GM18873 (cell line): ENCODE results near the gene TEX54.

ENCODE experiments used
- ATAC-seq: cut with Tn5 transposase; IDR thresholded peaks from one replicate; pipeline ENCODE4 v1.9.1; 2021; ENCODE audit warnings: mild to moderate bottlenecking, moderate library complexity, moderate number of reproducible peaks; ENCODE audit not compliant: unreplicated experiment, low FRiP score

Gene TEX54

DNA sequence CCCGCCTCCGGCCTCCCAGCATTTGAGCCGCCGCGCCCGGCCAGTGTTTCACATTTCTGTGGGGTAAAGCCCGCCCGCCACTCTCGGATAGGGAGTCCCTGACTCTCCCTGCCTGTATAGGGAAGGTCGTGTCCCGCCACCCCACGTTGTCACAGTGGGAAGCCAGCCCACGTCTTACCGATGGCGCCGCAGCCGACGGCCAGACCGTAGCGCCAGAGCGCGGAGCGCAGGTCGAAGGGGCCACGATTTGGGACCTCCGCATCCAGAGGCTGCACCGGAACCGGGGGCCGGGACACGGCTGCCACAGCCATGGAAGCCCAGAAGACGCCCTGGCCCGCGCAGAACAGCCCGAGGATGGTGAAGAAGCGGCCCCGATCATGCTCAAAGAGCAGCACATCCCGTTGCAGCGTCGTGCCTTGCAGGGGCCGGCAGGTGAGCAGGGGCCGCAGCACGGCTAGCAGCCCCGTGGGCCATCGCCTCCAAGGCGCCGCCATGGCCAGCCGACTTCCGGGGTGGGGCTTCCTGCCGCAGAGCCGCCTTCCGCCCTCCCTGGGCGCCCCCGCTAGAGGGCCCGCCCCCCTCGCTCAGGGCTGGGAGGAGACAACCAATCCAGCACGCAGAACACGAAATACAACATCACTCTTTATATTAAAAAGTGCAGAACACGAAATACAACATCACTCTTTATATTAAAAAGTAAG is 41.0 kb downstream of the TEX54 start, which contains the start of gene TMEM223:
TSS of gene TMEM223 (minus strand) at position 506 of the 701 bp plus-strand sequence. CDS start at position 494, 12 bp downstream.
- no peak for ATAC-seq

DNA sequence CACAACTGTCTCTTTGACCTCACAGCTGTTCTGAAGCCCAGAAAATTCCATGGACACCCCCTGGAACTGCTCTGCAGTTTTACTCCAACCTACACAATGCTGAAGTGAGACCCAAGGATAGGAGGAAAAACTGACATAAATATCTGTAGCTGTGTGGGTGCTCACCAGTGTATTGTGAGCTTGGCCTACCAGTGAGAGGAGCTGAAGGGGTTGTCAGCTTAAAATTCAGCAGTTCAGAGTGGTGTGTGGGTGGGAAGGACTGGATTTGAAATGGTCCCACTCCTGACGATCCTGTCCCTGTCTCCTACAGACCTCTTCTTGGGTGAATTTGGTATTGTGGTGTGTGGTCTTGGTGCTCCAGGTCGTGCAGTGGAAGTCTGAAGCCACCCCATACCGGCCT is 43.1 kb downstream of the TEX54 start:
- ATAC-seq, result no peak

DNA sequence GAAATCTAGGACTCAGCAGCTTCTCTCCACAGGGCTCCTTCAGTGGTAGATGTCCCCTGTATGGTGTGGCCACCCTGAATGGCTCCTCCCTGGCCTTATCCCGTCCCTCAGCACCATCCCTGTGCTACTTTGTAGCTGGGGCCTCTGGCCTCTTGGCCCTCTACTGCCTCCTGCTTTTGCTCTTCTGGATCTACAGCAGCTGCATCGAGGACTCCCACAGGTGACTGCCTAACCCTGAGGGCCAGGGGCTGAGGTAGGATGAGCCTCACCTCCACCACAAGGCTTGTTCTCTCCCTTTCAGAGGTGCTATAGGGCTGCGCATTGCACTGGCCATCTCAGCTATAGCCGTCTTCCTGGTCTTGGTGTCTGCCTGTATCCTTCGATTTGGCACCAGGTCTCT is 43.6 kb downstream of the TEX54 start:
- no peak for ATAC-seq

DNA sequence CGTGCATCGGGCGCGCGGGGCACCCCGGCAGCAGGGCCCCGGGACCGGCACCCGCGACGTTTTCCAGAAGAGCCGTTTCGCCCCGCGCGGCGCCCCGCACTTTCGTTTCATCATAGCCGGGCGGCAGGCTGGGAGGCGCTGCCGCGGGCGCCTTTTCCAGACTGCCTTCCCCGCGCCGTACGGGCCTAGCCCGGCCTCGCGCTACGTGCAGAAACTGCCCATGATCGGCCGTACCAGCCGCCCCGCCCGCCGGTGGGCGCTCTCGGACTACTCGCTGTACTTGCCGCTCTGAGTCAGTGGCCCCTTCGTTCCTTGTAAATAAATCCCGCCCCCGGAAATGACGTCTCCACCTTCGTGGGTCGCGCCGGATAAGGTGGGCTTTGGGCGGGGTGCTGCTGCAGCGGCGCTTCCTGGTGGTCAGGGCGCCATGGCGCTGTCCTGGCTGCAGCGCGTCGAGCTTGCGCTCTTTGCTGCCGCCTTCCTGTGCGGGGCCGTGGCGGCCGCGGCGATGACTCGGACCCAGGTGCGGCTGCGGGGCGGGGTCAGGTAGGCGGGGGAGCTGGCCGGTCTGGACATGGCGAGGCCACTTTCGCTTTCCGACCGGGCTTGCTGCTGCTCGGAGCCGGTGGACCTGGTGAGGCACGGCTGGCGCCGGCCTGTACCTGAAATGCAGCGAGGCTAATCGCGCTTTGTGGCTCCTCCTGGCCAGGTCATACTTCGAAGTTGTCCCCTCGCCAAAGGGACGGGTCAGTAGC is 45.5 kb downstream of the TEX54 start, which contains the start of gene TMEM179B:
TSS of gene TMEM179B (plus strand) at position 398 of the 755 bp plus-strand sequence. CDS start at position 428, 30 bp downstream.
- ATAC-seq, result peak; percentile 57

DNA sequence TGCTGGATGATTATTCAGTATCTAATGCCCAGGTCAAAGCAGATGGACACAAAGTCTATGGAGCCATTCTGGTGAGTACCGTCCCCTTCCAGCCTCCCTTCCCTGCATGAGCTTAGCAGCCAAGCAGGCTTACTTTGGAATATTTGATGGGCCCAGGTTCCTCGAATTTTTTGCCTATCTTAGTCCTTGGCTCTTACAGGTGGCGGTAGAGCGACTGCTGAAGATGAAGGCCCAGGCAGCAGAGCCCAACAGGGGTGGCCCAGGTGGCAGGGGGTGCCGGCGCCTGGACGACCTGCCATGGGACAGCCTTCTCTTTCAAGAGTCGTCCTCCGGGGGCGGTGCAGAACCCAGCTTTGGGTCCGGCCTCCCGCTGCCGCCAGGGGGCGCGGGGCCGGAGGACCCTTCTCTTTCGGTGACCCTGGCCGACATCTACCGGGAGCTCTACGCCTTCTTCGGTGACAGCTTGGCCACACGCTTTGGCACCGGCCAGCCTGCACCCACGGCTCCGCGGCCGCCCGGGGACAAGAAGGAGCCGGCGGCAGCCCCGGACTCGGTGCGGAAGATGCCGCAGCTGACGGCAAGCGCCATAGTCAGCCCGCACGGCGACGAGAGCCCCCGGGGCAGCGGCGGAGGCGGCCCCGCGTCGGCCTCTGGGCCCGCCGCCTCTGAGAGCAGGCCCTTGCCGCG is 46.2 kb downstream of the TEX54 start:
- peak; percentile 37 for ATAC-seq

DNA sequence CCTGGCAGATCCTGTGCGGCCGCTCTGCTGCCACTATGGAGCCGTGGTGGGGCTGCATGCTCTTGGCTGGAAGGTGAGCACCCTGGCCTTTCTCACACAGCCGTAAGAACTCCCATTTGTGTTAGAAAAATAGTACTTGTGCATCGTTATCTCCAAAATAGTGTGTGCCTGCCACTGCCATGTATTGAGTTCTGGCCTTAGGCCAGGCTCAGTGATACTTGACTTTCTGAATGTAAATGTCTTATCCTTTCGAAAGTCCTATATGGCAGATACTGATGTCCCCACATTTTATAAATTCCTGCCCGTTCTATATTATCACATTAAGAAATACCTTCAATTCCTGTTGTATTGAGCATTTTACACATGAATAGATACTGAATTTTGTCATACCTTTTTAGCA is 49.9 kb downstream of the TEX54 start:
- ATAC-seq, result no peak
